UCSD-AML1 (cell line): ENCODE results near the gene CNGB1.
"Not testable (repeated sequence)": the region's sequence is repeated elsewhere in the genome, so short reads cannot be mapped to it uniquely, and the experiment has no call there.

ENCODE experiments used
- DNase-seq: peaks from one replicate; lab custom pipeline; 2025; ENCODE audit not compliant: unreplicated experiment; lab: John Stamatoyannopoulos, UW

The CNGB1 gene

DNA sequence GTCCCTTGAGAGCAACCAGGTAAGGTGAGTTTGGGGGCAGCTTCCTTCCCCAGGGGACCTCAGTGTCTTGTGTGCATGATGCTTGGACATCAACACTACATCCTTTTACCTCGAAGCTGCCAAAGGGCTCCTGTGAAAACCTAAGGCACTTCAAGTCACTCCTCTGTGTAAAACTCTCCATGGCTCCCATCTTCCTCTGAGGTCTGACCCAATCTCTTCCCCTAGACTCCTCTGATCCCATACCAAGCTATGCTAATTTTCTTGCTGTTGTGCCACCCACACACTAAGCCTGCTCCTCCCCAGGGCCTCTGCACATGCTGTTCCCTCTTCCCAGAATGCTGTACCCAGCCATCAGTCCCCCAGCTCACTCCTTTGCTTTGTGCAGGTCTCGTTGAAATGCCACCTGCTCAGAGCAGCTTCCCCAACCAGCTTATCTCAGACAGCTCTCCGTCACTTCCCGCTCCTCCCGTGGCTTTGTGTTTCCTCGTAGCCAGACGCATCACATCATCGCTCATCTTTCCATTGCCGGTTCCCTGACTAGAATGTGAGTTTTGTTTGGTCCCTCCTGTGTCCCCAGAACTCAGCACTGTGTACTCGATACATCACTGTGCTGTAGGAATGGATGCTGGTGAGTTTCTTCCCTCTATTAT lies 78.4 kb downstream of the CNGB1 start:
- peak; percentile 36 for DNase-seq

DNA sequence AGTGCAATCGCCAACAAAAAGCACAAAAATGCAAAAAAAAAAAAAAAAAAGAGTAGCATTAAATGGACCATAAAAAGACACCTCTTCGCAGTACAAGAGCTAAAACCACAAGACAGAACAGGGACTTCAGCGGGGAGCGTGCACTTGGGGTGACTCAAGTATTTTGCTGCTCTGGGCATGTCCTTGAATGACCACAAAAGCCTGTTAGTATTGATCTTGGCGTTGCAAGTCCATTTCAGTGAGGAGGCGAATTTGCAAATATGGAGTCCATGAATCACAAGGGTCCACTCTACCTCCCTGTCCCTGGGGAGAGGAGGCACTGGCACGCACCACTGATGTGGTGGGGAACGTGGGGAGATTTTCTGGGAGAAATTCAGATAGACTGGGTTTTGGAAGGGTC lies 78.9 kb downstream of the CNGB1 start:
- DNase-seq, result no peak

DNA sequence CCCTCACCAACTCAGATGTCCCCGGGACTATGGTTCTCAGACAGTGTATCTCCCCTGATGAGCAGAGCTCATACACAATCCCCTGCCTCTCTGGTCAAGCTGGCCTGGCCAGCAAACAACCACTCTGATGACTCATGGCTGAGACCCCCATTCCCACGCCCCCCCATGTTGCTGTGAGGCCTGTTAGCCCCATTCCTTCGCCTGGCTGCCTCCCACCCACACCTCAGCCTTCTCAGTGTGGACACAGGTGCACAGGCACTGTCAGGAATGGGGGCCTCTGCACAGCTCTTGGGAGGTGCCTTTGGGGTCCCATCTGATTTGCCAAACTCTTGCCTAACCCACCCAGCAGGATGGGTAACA lies 80.2 kb downstream of the CNGB1 start:
- DNase-seq, result no peak

DNA sequence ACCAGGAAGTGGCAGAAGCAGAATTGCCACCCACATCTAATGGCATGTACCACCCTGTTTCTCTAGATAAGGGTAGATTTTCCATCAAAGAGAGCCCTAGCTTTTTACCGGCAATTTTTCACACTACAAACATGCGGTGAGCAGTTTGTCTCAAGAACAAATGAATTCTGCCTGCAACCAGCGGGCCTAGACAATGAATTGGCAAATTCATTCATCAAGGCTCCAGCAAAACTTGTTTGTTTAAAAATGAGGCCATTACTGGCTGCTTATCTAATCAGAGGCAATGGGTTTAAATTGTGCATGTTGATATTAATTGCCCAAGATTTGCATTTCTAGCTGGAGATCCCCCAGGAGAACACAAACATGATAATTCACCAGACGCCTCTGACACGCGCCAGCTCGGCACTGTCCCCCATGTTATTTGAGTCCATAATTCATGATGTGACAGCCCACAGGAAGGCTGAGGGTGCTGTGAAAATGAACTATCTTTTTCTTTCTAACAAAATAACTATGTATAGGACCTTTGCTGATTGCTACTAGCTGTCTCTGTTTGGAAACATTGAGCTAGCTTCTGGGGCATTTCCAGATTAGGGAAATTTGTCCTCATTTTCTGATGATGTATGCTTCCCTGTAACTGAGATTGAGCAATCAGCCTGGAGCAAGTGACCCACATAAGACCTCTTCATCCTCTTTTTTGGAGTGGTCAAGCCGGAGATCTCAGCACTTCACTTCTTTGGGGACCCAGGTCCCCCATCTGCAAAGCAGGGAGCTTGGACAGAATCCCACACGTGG lies 80.8 kb downstream of the CNGB1 start:
- no peak for DNase-seq

DNA sequence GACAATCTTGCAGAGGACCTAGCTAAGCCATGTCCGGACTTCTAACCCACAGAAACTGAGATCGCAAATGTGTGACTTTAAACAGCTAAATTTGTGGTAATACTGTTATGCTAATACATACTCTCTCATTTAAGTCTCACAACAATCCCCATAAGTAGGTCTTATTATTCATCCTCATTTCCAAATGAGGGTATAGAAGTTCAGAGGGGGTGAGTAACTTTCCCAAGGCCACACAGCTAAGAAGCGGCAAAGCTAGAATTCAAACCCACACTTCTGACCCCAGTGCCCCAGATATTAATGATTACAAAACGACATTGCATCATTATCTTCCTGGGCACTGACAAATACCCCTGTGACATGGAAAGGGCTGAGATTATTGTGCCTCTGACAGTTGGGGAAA lies 81.4 kb downstream of the CNGB1 start:
- DNase-seq, result no peak

DNA sequence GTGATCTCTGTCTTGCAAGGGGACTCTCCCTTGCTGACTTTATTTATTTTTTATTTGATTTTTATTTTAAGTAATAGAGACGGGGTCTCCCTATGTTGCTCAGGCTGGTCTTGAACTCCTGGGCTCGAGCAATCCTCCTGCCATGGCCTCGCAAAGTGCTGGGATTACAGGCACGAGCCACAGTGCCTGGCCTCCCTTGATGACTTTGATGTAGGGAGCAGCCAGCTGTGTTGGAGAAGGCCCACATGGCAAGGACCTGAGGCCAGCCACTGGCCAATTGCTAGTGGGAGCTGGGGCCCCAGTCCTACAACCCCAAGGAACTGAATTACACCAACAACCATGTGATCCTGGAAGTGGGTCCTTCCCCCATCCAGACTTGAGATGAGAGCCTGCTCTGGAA lies 81.8 kb downstream of the CNGB1 start:
- DNase-seq, result no peak

DNA sequence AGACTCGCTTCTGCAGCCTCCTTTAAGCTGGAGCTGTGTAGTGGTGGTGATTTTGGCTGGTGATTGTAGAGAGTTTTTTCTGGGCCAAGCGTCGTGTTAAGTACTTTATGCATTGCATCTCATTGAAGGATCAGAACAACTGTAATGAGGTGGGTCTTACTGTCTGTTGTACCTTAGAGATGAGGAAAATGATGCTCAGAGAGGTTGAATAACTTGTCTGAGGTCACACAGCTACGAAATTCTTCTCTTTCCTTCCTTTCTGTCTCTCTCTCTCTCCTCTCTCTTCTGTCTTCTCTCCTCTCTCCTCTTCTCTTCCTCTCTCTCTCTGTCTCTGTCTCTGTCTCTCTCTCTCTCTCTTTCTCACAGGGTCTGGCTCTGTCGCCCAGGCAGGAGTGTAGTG lies 82.8 kb downstream of the CNGB1 start:
- DNase-seq, result no peak

DNA sequence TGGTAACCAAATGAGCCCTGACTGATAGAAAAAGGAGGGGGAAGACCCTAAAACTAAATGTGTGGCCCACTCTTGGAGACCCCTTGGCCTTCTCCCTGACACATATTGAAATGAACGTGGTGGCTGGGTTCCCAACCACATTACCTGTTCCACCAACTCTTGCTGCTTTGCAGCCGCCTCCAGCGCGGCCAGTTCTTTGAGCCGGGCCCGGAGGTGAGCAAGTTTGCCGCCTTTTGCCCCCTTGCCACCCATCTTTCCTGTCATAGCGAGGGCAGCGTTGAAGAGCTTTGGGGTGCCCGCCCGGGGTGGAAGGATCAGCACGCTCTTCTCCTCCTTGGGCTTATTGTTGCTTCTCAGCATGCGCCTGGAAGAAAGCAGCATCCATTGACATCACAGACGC lies 83.2 kb downstream of the CNGB1 start:
- no peak for DNase-seq

DNA sequence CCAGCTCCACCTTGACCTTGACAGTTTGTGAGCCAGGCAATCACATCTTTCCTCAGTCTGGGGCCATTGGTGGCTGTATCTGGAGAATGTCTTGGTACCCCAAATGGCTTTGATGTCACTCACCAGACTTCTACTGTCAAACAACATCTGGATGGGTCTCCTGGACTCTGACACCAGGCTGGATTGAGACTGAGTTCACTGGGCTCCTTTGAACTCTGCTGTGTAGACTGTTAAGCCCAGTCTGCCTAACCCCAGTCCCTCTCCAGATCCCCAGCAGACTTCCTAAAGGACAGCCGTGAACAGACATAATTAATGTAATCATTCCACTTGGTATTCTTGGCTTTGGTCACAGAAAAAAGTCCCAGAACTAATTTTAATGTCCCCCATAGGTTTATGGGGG lies 84.5 kb downstream of the CNGB1 start:
- DNase-seq, result no peak

DNA sequence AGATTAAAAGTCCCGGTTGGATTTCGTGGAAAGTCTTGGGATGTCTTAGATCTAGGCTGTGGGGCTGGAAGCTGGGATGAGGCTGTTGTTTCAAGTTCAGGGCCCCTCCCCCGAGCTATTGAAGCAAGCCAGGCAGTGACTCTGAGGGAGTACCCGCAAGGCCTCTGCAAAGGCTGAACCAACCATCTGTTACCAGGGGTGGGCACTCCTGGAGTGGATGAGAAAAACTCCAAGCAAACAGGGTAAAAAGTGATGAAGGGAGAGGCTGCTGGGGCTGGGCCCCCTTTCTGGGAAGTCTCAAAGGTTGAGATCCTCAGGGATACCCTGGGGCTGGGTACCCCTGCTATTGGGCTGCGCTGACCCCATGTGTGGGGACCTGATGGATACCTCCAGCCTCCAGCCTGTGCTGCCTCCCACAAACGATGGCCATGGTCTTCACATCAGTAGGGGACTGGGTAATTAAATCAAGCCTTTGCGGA lies 86.2 kb downstream of the CNGB1 start:
- no peak for DNase-seq

DNA sequence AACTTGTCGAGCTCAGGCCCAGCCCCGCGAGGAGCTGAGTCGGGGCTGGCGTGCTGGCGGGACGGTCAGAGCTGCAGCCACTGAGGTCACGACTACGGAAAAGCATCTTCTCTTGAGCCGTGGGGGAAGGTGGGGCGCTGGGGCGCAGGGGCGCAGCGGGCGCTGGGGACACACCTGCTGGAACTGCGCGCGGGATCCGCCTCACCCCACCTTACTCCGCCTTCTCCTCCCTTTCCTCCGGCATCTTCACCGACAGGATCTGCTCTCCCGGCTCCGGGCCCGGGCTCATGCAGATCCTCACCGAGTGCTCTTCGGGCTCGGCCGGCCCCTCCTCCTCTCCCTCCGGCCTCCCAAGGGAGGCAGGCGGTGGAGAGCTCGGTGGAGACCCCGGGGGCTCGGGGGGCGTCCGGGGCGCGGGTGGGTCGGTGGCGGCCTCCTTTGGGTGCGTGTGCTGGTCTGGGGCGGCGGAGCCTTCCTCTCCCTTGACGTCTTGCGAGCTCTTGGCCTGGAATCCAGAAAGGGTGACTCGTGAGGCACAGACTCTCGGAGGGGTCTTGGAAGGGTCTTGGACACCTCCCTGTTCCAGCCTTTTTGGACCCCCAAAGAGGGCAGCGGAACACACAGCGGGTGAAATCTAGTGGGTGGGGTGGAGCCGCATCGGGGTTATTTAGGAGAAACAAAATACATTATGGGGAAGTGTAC lies 86.8 kb downstream of the CNGB1 start:
- DNase-seq, result no peak

DNA sequence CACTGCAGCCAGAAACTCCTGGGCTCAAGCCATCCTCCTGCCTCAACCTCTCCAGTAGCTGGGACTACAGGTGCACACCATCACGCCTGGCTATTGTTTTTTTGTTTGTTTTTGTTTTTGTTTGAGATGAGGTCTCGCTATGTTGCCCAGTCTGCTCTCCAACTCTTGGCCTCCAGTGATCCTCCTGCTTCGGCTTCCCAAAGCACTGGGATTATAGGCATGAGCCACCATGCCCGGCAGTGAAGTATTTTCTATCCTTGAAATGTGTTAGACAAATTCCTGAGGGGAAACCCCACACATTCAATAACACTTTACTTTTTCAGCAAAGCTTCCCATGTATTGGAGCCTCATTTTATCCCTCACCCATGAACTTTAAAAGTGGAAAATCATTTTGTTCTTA lies 87.4 kb downstream of the CNGB1 start:
- DNase-seq, result no peak

DNA sequence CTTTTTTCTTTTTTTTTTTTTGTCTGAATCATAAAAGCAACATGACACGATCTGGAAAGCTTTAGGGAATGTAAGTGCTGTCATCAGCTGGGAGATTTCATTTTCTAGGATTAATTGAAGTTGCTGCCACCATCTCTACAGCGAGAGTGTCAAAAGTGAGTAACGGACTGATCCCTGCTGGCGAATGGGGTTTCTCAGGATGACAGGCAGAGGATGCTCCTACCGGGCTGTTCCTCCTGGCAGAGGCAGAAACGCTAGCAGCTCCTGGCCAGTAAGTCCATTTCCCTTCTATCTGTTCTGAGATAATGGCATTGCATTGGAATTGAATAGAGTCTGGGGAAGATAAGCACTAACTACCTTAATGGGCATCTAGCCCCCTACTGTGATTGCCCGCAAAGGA lies 88.1 kb downstream of the CNGB1 start:
- DNase-seq, result no peak

DNA sequence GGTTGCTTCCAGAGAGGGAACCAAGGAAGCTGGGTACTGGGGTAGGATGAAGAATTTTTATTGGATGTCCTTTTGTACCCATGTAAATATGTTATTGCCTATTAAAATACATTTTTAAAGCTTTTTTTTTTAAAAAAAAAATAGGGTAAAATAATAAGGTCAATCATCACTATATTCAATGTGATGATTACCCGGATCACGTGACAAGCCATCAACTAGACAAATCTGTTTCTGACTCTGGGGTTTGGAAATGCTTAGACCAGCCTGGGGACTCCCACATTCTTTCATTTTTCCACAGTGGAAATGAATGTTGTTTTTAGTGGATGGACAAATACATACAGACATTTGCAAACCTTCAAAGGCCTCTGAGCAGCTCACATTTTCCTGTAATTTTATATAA lies 88.7 kb downstream of the CNGB1 start:
- DNase-seq, result no peak

DNA sequence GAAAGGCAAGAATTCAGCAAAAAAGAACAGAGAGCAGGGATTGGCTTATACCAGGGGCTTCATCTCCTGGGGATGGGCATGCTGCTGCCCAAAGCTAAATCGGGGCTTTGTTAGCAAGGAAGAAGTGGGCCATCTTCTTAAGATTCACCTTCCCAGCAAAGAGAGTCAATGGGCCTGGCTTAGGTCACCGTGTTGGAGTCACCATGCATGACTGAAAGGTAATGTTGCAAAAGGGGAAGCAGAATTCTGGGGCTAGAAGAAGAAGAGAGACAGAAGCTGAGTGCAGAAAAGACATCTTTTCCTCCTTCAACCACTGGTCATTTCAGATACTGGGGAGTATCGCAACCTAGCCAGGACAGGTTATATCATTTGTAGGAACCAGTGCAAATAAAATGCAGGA lies 92.3 kb downstream of the CNGB1 start:
- no peak for DNase-seq

DNA sequence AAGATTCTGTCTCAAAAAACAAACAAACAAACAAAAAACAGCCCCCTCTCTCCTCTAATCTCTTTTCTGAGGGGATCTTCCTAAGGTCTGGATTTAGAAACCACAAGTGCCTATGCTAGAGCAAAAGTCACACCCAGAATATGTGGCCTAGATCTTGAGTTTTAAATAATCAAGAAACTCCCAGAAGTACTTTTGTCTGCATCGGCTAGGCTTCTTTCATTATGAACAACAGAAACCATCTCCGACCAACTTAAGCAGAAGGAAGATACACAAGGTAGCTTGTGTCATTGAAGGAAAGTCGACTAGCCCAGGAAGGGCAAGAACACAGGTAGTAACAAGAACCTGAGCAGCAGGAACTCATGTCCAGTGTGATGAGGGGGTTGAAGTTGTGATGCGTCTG lies 94.7 kb downstream of the CNGB1 start:
- DNase-seq, result no peak

DNA sequence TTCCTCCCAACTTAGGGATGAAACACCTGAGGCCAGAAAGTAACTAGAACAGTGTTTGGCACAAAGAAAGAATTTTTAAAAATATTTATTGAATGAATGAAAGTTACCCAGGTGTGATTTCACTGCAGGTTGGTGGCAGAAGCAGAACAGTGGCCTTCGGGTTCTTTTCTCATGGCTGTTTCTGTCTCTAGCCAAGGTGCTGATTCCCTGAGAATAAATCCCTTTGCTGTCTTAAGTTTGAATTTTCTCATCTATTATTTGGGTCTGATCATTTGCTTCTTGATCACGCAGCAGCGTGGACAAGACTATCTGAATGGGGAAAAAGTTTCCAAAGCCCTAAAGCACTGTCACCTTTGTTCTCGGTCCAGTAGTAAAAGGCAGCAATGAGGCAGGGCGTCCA lies 95.6 kb downstream of the CNGB1 start:
- no peak for DNase-seq

DNA sequence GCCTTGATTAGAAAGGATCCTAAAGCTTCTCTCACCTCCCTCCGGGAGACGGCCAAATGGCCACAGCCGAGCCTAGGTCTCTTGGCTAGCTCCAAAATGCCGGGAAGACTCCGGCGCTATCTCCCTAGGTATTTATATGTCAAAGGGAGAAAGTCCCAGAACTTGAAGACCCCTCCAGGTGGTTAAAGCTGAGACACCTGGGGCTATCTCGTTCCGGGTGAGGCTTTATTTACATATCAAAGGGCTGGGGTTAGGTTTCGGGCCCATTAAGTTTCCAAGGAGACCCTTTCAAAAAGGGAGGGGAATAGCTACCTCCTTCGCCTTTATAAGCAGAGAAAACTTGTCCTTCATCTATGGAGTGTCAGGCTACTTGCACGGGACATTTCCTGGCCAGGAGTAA lies 97.7 kb downstream of the CNGB1 start:
- no peak for DNase-seq

DNA sequence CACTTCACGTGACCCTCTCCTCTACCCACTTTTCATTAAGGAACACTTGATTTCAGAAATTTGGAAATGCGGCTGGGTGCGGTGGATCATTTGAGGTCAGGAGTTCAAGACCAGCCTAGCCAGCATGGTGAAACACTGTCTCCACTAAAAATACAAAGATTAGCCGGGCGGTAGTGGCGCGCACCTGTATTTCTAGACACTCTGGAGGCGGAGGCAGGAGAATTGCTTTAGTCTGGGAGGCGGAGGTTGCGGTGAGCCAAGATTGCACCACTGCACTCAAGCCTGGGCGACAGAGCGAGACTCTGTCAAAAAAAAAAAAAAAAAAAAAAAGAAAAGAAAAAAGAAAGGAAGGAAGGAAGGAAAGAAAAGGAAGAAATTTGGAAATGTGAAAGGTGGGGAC lies 98.2 kb downstream of the CNGB1 start:
- DNase-seq, result not testable (repeated sequence)

DNA sequence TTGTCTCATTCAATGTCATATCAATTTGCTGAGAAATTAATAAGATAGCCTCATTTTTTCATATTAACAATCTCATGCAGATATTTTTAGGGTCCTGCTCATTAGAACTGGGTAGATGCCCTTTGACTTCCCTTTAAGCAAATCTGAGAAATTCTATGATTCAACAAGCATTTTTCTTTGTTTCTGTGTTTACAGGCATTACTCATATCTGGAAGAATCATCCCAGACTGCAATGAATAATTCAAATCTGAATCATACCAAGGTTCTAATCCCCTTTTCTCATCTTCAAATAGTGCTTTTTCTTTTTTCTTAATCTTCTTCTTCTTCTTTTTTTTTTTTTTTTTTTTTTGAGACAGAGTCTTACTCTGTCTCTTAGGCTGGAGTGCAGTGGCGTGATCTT lies 99.5 kb downstream of the CNGB1 start:
- DNase-seq, result no peak

DNA sequence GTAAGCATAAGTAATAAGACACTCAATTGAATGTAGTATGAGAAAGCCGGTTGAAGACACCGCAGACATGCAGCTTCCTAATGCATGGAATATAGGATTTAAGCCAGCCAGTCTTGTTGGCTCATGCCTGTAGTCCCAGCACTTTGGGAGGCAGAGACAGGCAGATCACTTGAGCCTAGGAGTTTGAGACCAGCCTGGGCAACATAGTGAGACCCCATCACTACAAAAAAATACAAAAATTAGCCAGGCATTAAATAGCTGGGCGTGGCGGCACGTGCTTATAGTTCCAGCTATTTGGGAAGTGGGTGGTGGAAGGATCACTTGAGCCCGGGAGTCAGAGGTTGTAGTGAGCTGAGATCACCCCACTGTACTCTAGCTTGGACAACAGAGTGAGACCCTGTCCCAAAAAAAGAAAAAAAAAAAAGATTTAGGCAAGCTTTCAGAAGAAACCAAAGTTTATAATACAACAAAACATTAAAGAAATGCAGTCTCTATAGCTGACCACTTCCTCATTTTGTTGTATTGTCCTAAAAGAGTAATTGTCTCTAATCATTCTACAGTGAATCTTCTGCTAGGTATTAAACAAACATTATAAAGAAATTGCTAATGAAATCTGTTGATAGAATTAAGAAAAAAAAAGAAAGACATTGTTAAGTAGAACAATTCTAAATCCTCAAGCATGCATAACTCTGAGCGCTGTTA lies 100.0 kb downstream of the CNGB1 start:
- no peak for DNase-seq
